ENCODE results near the gene CR2. TPM values are rescaled to one million over a fixed set of nuclear protein-coding genes. Genes with fewer than 3 reads are reported as not detected.

Gene CR2
- total and polyA plus RNA-seq, 2 of the 4 experiments (the other 2 are of a cell fraction): not detected

DNA sequence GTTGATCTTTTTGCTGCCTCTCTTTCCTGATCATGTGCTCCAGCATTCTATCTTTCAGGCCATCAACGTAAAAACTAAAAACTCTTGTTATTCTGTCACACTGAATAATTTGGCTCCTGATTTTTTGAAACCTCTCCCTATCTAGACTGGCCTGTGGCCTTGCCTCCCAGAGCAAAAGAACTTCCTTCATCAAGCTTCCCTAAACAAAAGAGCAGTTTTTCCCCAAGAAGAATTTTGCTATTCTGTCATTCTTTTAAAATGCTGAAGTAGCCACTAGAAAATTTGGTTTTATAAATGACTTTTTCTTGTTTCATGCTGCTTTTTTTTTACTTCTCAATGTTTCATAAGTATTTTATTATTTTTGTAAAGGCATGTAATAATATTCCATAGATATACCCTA lies 37.1 kb upstream of the CR2 start:
- POLR2A ChIA-PET (ENCODE audit: unreplicated experiment): no interaction called here
- intact Hi-C loops (cut with micrococcal nuclease): no loop called here
- CTCF ChIA-PET: interaction anchor here (0.5 to 0.9 kb wide), 2 partner anchors 12 to 605 kb away, joined by 3 read pairs; no protein-coding TSS in a partner anchor

More for the DNA sequence above, 37.1 kb upstream of the CR2 start:
- DNase-seq (no peak), ATAC-seq (ENCODE audit: low read depth) (no peak)
- Histone ChIP-seq H3K14ac (replicated peaks; ENCODE audit: low read depth, low read length) (no peak overlapping the region), H3K36me3 (ENCODE audit: control insufficient read depth, insufficient read depth, low read length) (no peaks in the 10 kb centered on the region), H2BK15ac (ENCODE audit: low read depth, low read length) (no peak overlapping the region), H2AK9ac (replicated peaks; ENCODE audit: low read depth, low read length, poor library complexity) (no peak overlapping the region), H3K23ac (ENCODE audit: low read depth, low read length) (no peak overlapping the region), H2BK20ac (ENCODE audit: low read depth, low read length) (no peak overlapping the region), H3K9me3 (ENCODE audit: control insufficient read depth, insufficient read depth, low read length) (no peaks in the 10 kb centered on the region), H3K56ac (ENCODE audit: extremely low read depth, insufficient read depth, low read length) (no peak overlapping the region), H2AFZ (replicated peaks; ENCODE audit: low read length, poor library complexity) (no peak overlapping the region), H3K9ac (ENCODE audit: low read depth, low read length) (no peak overlapping the region), H3K4ac (ENCODE audit: low read depth, low read length) (no peak overlapping the region), H3K4me2 (ENCODE audit: low read depth, low read length) (no peak overlapping the region), H4K20me1 (ENCODE audit: insufficient read depth, low read length) (no peaks in the 10 kb centered on the region), H4K5ac (ENCODE audit: low read depth, low read length) (no peak overlapping the region), H4K91ac (ENCODE audit: insufficient read depth, low read depth, low read length) (no peak overlapping the region), H3K27ac (ENCODE audit: insufficient read depth, low read length) (no peak overlapping the region), H3K9me1 (ENCODE audit: insufficient read depth, low read length) (no peaks in the 10 kb centered on the region), H3K4me1 (ENCODE audit: control insufficient read depth, insufficient read depth, low read length) (no peaks in the 10 kb centered on the region), H3K18ac (ENCODE audit: low read depth, low read length) (no peak overlapping the region), H3K27me3 (ENCODE audit: control insufficient read depth, insufficient read depth, low read length) (peaks cover 9% of the 10 kb centered on the region), H3K4me3 (ENCODE audit: insufficient read depth, low read depth, low read length) (no peak overlapping the region), H2AK5ac (ENCODE audit: low read depth, low read length) (no peak overlapping the region), H3K79me1 (ENCODE audit: low read depth in 1 of 2, low read length in 2 of 2) (no peaks in the 10 kb centered on the region), H4K8ac (ENCODE audit: low read depth in 2 of 2, low read length in 2 of 2) (no peak overlapping the region), H2BK5ac (ENCODE audit: low read depth, low read length, poor library complexity, severe bottlenecking) (no peak overlapping the region), H2BK120ac (ENCODE audit: low read depth, low read length) (no peak overlapping the region)
- in situ Hi-C loops (cut with MboI; ENCODE audit: low sequenced_read_pairs) (no loop called here), dilution Hi-C loops (cut with HindIII; ENCODE audit: low sequenced_read_pairs, unreplicated experiment) (no loop called here)
- no TSS peak for BruUV-seq (replicated peaks)
- WGBS, 2 experiments (ENCODE audit: extremely low coverage in 2 of 2, insufficient read length in 1 of 2): no CpG with 5 or more reads among the region's 1 CpG
- TF ChIP-seq RFX5 (IDR thresholded peaks at IDR 0.05; ENCODE audit: low read depth, low read length) (no peak), USF2 (IDR thresholded peaks at IDR 0.05; ENCODE audit: low read depth, low read length) (no peak), RAD21 (IDR thresholded peaks at IDR 0.05; ENCODE audit: low read length) (no peak), NFE2L2 (IDR thresholded peaks at IDR 0.05; ENCODE audit: low read depth, low read length) (no peak), BHLHE40 (IDR thresholded peaks at IDR 0.05; ENCODE audit: low read depth, low read length) (no peak), SMC3 (IDR thresholded peaks at IDR 0.05; ENCODE audit: low read depth, low read length) (no peak), POLR2A (IDR thresholded peaks at IDR 0.05; ENCODE audit: low read depth, low read length) (no peak), CHD1 (IDR thresholded peaks at IDR 0.05; ENCODE audit: low read depth, low read length) (no peak), CEBPB (IDR thresholded peaks at IDR 0.05; ENCODE audit: low read depth, low read length) (no peak), MAZ (IDR thresholded peaks at IDR 0.05; ENCODE audit: borderline replicate concordance, low read depth, low read length) (no peak), RCOR1 (IDR thresholded peaks at IDR 0.05; ENCODE audit: insufficient replicate concordance, low read length) (no peak), MAFK (IDR thresholded peaks at IDR 0.05; ENCODE audit: low read depth, low read length) (no peak), FOS (IDR thresholded peaks at IDR 0.05; ENCODE audit: low read depth, low read length) (no peak), MXI1 (IDR thresholded peaks at IDR 0.05; ENCODE audit: borderline replicate concordance, low read depth, low read length) (no peak)
- TF ChIP-seq, protein P1, sequence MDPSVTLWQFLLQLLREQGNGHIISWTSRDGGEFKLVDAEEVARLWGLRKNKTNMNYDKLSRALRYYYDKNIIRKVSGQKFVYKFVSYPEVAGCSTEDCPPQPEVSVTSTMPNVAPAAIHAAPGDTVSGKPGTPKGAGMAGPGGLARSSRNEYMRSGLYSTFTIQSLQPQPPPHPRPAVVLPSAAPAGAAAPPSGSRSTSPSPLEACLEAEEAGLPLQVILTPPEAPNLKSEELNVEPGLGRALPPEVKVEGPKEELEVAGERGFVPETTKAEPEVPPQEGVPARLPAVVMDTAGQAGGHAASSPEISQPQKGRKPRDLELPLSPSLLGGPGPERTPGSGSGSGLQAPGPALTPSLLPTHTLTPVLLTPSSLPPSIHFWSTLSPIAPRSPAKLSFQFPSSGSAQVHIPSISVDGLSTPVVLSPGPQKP (IDR thresholded peaks at IDR 0.05; ENCODE audit: borderline replicate concordance, low read depth, low read length): no peak
- TF ChIP-seq, protein P2, sequence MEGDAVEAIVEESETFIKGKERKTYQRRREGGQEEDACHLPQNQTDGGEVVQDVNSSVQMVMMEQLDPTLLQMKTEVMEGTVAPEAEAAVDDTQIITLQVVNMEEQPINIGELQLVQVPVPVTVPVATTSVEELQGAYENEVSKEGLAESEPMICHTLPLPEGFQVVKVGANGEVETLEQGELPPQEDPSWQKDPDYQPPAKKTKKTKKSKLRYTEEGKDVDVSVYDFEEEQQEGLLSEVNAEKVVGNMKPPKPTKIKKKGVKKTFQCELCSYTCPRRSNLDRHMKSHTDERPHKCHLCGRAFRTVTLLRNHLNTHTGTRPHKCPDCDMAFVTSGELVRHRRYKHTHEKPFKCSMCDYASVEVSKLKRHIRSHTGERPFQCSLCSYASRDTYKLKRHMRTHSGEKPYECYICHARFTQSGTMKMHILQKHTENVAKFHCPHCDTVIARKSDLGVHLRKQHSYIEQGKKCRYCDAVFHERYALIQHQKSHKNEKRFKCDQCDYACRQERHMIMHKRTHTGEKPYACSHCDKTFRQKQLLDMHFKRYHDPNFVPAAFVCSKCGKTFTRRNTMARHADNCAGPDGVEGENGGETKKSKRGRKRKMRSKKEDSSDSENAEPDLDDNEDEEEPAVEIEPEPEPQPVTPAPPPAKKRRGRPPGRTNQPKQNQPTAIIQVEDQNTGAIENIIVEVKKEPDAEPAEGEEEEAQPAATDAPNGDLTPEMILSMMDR (conservative IDR thresholded peaks at IDR 0.05; ENCODE audit: low read depth, low read length): no peak

Data from IMR-90 (cell line).